Measurements from ENCODE around the gene SREK1. TPM values are rescaled to one million over a fixed set of nuclear protein-coding genes. Genes with fewer than 3 reads are reported as not detected.

Gene SREK1
- total RNA-seq, 1 donor from 2014 or later, result 66.1 TPM

GRCh38 chr5:66129144-66129543 is 15.0 kb upstream of the SREK1 start:
- Mint-ChIP-seq H3K36me3 (ENCODE audit: low read depth, unreplicated experiment) (no peaks in the 10 kb centered on the region), H3K27me3 (ENCODE audit: low read depth, unreplicated experiment) (no peaks in the 10 kb centered on the region), H3K27ac (ENCODE audit: unreplicated experiment) (no peak overlapping the region), H3K4me3 (ENCODE audit: unreplicated experiment) (no peak overlapping the region), H3K9me3 (ENCODE audit: unreplicated experiment) (peaks cover 9% of the 10 kb centered on the region), H3K4me1 (ENCODE audit: low read depth, unreplicated experiment) (no peaks in the 10 kb centered on the region)
- no peak overlapping the region for H3K9ac ChIP-seq (ENCODE audit: low read length)
- H2AFZ ChIP-seq (ENCODE audit: low read depth, low read length), result no peak overlapping the region
- no peak for DNase-seq (ENCODE audit: low read depth)
- H3K4me2 ChIP-seq (ENCODE audit: low read length), result no peak overlapping the region
- no peaks in the 10 kb centered on the region for H3K79me2 ChIP-seq (ENCODE audit: insufficient read depth, low read length)
- FAIRE-seq, result no peak
- H3K36me3 ChIP-seq (ENCODE audit: insufficient read depth, low read length), result no peaks in the 10 kb centered on the region
- H3K27me3 ChIP-seq (ENCODE audit: insufficient read depth, low read length), result no peaks in the 10 kb centered on the region
- no peaks in the 10 kb centered on the region for H3K9me3 ChIP-seq (ENCODE audit: insufficient read depth, low read depth, low read length)
- no peak overlapping the region for H3K27ac ChIP-seq (ENCODE audit: low read depth, low read length)
- H3K4me1 ChIP-seq (ENCODE audit: insufficient read depth, low read length), result no peaks in the 10 kb centered on the region
- TF ChIP-seq CTCF (IDR thresholded peaks at IDR 0.05; ENCODE audit: insufficient read depth, low read depth, low read length), result no peak
- no peak for TF ChIP-seq EZH2 (IDR thresholded peaks at IDR 0.05; ENCODE audit: insufficient read depth, low read length)
- no peaks in the 10 kb centered on the region for H4K20me1 ChIP-seq (ENCODE audit: insufficient read depth, low read length)
- no peak overlapping the region for H3K4me3 ChIP-seq (ENCODE audit: insufficient read depth, low read depth, low read length)

GRCh38 chr5:66130493-66130892 is 13.6 kb upstream of the SREK1 start:
- peaks cover 9% of the 10 kb centered on the region for H3K9me3 Mint-ChIP-seq (ENCODE audit: unreplicated experiment)
- Histone ChIP-seq H4K20me1 (ENCODE audit: insufficient read depth, low read length) (no peaks in the 10 kb centered on the region), H3K4me2 (ENCODE audit: low read length) (no peak overlapping the region), H3K4me3 (ENCODE audit: insufficient read depth, low read depth, low read length) (no peak overlapping the region), H3K9ac (ENCODE audit: low read length) (no peak overlapping the region), H3K9me3 (ENCODE audit: insufficient read depth, low read depth, low read length) (no peaks in the 10 kb centered on the region), H3K27ac (ENCODE audit: low read depth, low read length) (no peak overlapping the region), H3K79me2 (ENCODE audit: insufficient read depth, low read length) (no peaks in the 10 kb centered on the region), H3K36me3 (ENCODE audit: insufficient read depth, low read length) (no peaks in the 10 kb centered on the region), H2AFZ (ENCODE audit: low read depth, low read length) (no peak overlapping the region), H3K4me1 (ENCODE audit: insufficient read depth, low read length) (no peaks in the 10 kb centered on the region), H3K27me3 (ENCODE audit: insufficient read depth, low read length) (no peaks in the 10 kb centered on the region)
- DNase-seq (ENCODE audit: low read depth) (no peak), FAIRE-seq (no peak)
- no peak overlapping the region for H3K4me3 Mint-ChIP-seq (ENCODE audit: unreplicated experiment)
- H3K27ac Mint-ChIP-seq (ENCODE audit: unreplicated experiment), result no peak overlapping the region
- no peaks in the 10 kb centered on the region for H3K27me3 Mint-ChIP-seq (ENCODE audit: low read depth, unreplicated experiment)
- no peaks in the 10 kb centered on the region for H3K4me1 Mint-ChIP-seq (ENCODE audit: low read depth, unreplicated experiment)
- TF ChIP-seq EZH2 (IDR thresholded peaks at IDR 0.05; ENCODE audit: insufficient read depth, low read length) (no peak), CTCF (IDR thresholded peaks at IDR 0.05; ENCODE audit: insufficient read depth, low read depth, low read length) (no peak)
- H3K36me3 Mint-ChIP-seq (ENCODE audit: low read depth, unreplicated experiment), result no peaks in the 10 kb centered on the region

- peak; percentile 20 for DNase-seq (ENCODE audit: low read depth)
- no peak overlapping the region for H3K4me3 Mint-ChIP-seq (ENCODE audit: unreplicated experiment)
- Histone ChIP-seq H3K27ac (ENCODE audit: low read depth, low read length) (no peak overlapping the region), H3K9ac (ENCODE audit: low read length) (no peak overlapping the region), H4K20me1 (ENCODE audit: insufficient read depth, low read length) (no peaks in the 10 kb centered on the region), H3K27me3 (ENCODE audit: insufficient read depth, low read length) (no peaks in the 10 kb centered on the region), H3K4me1 (ENCODE audit: insufficient read depth, low read length) (no peaks in the 10 kb centered on the region), H3K9me3 (ENCODE audit: insufficient read depth, low read depth, low read length) (no peaks in the 10 kb centered on the region), H3K4me3 (ENCODE audit: insufficient read depth, low read depth, low read length) (no peak overlapping the region), H3K79me2 (ENCODE audit: insufficient read depth, low read length) (no peaks in the 10 kb centered on the region), H2AFZ (ENCODE audit: low read depth, low read length) (no peak overlapping the region), H3K4me2 (ENCODE audit: low read length) (no peak overlapping the region), H3K36me3 (ENCODE audit: insufficient read depth, low read length) (no peaks in the 10 kb centered on the region)
- peaks cover 3% of the 10 kb centered on the region for H3K9me3 Mint-ChIP-seq (ENCODE audit: unreplicated experiment)
- FAIRE-seq, result no peak
- H3K27ac Mint-ChIP-seq (ENCODE audit: unreplicated experiment), result no peak overlapping the region
- no peaks in the 10 kb centered on the region for H3K36me3 Mint-ChIP-seq (ENCODE audit: low read depth, unreplicated experiment)
- H3K4me1 Mint-ChIP-seq (ENCODE audit: low read depth, unreplicated experiment), result no peaks in the 10 kb centered on the region
- no peaks in the 10 kb centered on the region for H3K27me3 Mint-ChIP-seq (ENCODE audit: low read depth, unreplicated experiment)
- no peak for TF ChIP-seq CTCF (IDR thresholded peaks at IDR 0.05; ENCODE audit: insufficient read depth, low read depth, low read length)
- TF ChIP-seq EZH2 (IDR thresholded peaks at IDR 0.05; ENCODE audit: insufficient read depth, low read length), result no peak
Measured at GRCh38 chr5:66134407-66134861, 9.7 kb upstream of the SREK1 start.

Data from astrocyte (in vitro differentiated cells and primary cell).